ENCODE data around the gene ATXN7L3B.

GRCh38 chr12:74551291-74551690 is 13.7 kb downstream of the ATXN7L3B start:
- TF ChIP-seq, protein P1, sequence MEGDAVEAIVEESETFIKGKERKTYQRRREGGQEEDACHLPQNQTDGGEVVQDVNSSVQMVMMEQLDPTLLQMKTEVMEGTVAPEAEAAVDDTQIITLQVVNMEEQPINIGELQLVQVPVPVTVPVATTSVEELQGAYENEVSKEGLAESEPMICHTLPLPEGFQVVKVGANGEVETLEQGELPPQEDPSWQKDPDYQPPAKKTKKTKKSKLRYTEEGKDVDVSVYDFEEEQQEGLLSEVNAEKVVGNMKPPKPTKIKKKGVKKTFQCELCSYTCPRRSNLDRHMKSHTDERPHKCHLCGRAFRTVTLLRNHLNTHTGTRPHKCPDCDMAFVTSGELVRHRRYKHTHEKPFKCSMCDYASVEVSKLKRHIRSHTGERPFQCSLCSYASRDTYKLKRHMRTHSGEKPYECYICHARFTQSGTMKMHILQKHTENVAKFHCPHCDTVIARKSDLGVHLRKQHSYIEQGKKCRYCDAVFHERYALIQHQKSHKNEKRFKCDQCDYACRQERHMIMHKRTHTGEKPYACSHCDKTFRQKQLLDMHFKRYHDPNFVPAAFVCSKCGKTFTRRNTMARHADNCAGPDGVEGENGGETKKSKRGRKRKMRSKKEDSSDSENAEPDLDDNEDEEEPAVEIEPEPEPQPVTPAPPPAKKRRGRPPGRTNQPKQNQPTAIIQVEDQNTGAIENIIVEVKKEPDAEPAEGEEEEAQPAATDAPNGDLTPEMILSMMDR (IDR thresholded peaks at IDR 0.05), result no peak
- no peak for TF ChIP-seq POLR2A (IDR thresholded peaks at IDR 0.05)
